Measurements from ENCODE around the gene CCDC61.

GRCh38 chr19:45998834-45999233 is 3.6 kb downstream of the CCDC61 start:
- TF ChIP-seq CTCF (IDR thresholded peaks at IDR 0.05) (no peak), POLR2A (IDR thresholded peaks at IDR 0.05) (no peak)
